ENCODE data around the gene PRKG1. TPM values are rescaled to one million over a fixed set of nuclear protein-coding genes. Genes with fewer than 3 reads are reported as not detected.
"Not testable (repeated sequence)": the region's sequence is repeated elsewhere in the genome, so short reads cannot be mapped to it uniquely, and the experiment has no call there.

The PRKG1 gene
- total RNA-seq, 2 experiments from 2014 or later: not detected

- no peaks in the 10 kb centered on the region for H3K36me3 Mint-ChIP-seq
- no peaks in the 10 kb centered on the region for H3K4me1 Mint-ChIP-seq
- CTCF ChIA-PET: no interaction called here
- no peaks in the 10 kb centered on the region for H3K27me3 Mint-ChIP-seq
- H3K4me3 Mint-ChIP-seq: no peak overlapping the region
- H3K9me3 Mint-ChIP-seq (ENCODE audit: low read depth): no peaks in the 10 kb centered on the region
- ATAC-seq: no peak
- H3K27ac Mint-ChIP-seq: no peak overlapping the region
- no peak for DNase-seq
Measured at GRCh38 chr10:51242393-51242792, 168.1 kb downstream of the PRKG1 start.

GRCh38 chr10:51244309-51244708, 170.0 kb downstream of the PRKG1 start:
- Mint-ChIP-seq H3K4me3 (no peak overlapping the region), H3K36me3 (no peaks in the 10 kb centered on the region), H3K4me1 (no peaks in the 10 kb centered on the region), H3K9me3 (ENCODE audit: low read depth) (no peaks in the 10 kb centered on the region), H3K27me3 (no peaks in the 10 kb centered on the region), H3K27ac (no peak overlapping the region)
- ATAC-seq (no peak), DNase-seq (no peak)
- CTCF ChIA-PET: no interaction called here

GRCh38 chr10:51244748-51245490, 170.6 kb downstream of the PRKG1 start:
- H3K36me3 Mint-ChIP-seq: no peaks in the 10 kb centered on the region
- no peaks in the 10 kb centered on the region for H3K4me1 Mint-ChIP-seq
- no peaks in the 10 kb centered on the region for H3K27me3 Mint-ChIP-seq
- H3K4me3 Mint-ChIP-seq: no peak overlapping the region
- CTCF ChIA-PET: no interaction called here
- H3K9me3 Mint-ChIP-seq (ENCODE audit: low read depth): no peaks in the 10 kb centered on the region
- no peak for ATAC-seq
- no peak overlapping the region for H3K27ac Mint-ChIP-seq
- no peak for DNase-seq

- Mint-ChIP-seq H3K9me3 (ENCODE audit: low read depth) (no peaks in the 10 kb centered on the region), H3K4me3 (no peak overlapping the region), H3K4me1 (no peaks in the 10 kb centered on the region), H3K27me3 (no peaks in the 10 kb centered on the region), H3K27ac (no peak overlapping the region), H3K36me3 (no peaks in the 10 kb centered on the region)
- CTCF ChIA-PET: no interaction called here
- ATAC-seq: no peak
- DNase-seq: no peak
Measured at GRCh38 chr10:51246156-51246555, 171.9 kb downstream of the PRKG1 start.

GRCh38 chr10:51250278-51250920, 176.1 kb downstream of the PRKG1 start:
- Mint-ChIP-seq H3K36me3 (no peaks in the 10 kb centered on the region), H3K4me1 (no peaks in the 10 kb centered on the region), H3K27me3 (peaks cover 4% of the 10 kb centered on the region), H3K27ac (no peak overlapping the region), H3K9me3 (ENCODE audit: low read depth) (no peaks in the 10 kb centered on the region), H3K4me3 (no peak overlapping the region)
- ATAC-seq (no peak), DNase-seq (no peak)
- CTCF ChIA-PET: no interaction called here

- peaks cover 4% of the 10 kb centered on the region for H3K27me3 Mint-ChIP-seq
- H3K27ac Mint-ChIP-seq: no peak overlapping the region
- no peaks in the 10 kb centered on the region for H3K4me1 Mint-ChIP-seq
- H3K36me3 Mint-ChIP-seq: no peaks in the 10 kb centered on the region
- CTCF ChIA-PET: no interaction called here
- DNase-seq (no peak), ATAC-seq (no peak)
- no peaks in the 10 kb centered on the region for H3K9me3 Mint-ChIP-seq (ENCODE audit: low read depth)
- H3K4me3 Mint-ChIP-seq: no peak overlapping the region
Measured at GRCh38 chr10:51251110-51251509, 176.8 kb downstream of the PRKG1 start.

- CTCF ChIA-PET: no interaction called here
- no peak overlapping the region for H3K4me3 Mint-ChIP-seq
- no peaks in the 10 kb centered on the region for H3K9me3 Mint-ChIP-seq (ENCODE audit: low read depth)
- no peak overlapping the region for H3K27ac Mint-ChIP-seq
- H3K36me3 Mint-ChIP-seq: no peaks in the 10 kb centered on the region
- ATAC-seq (no peak), DNase-seq (no peak)
- H3K4me1 Mint-ChIP-seq: no peaks in the 10 kb centered on the region
- peaks cover 4% of the 10 kb centered on the region for H3K27me3 Mint-ChIP-seq
Measured at GRCh38 chr10:51255381-51255780, 181.1 kb downstream of the PRKG1 start.

- no peaks in the 10 kb centered on the region for H3K9me3 Mint-ChIP-seq (ENCODE audit: low read depth)
- CTCF ChIA-PET: no interaction called here
- ATAC-seq (no peak), DNase-seq (no peak)
- peaks cover 3% of the 10 kb centered on the region for H3K27me3 Mint-ChIP-seq
- no peak overlapping the region for H3K4me3 Mint-ChIP-seq
- no peak overlapping the region for H3K27ac Mint-ChIP-seq
- no peaks in the 10 kb centered on the region for H3K36me3 Mint-ChIP-seq
- no peaks in the 10 kb centered on the region for H3K4me1 Mint-ChIP-seq
Measured at GRCh38 chr10:51257511-51258248, 183.4 kb downstream of the PRKG1 start.

- H3K36me3 Mint-ChIP-seq: no peaks in the 10 kb centered on the region
- no peak for ATAC-seq
- H3K27ac Mint-ChIP-seq: no peak overlapping the region
- no peaks in the 10 kb centered on the region for H3K4me1 Mint-ChIP-seq
- H3K27me3 Mint-ChIP-seq: no peaks in the 10 kb centered on the region
- H3K4me3 Mint-ChIP-seq: no peak overlapping the region
- CTCF ChIA-PET: no interaction called here
- no peak for DNase-seq
- no peaks in the 10 kb centered on the region for H3K9me3 Mint-ChIP-seq (ENCODE audit: low read depth)
Measured at GRCh38 chr10:51260376-51260775, 186.1 kb downstream of the PRKG1 start.

GRCh38 chr10:51266496-51266895, 192.2 kb downstream of the PRKG1 start:
- no peak overlapping the region for H3K27ac Mint-ChIP-seq
- H3K4me3 Mint-ChIP-seq: no peak overlapping the region
- DNase-seq: no peak
- H3K27me3 Mint-ChIP-seq: no peaks in the 10 kb centered on the region
- no peaks in the 10 kb centered on the region for H3K4me1 Mint-ChIP-seq
- H3K36me3 Mint-ChIP-seq: no peaks in the 10 kb centered on the region
- H3K9me3 Mint-ChIP-seq (ENCODE audit: low read depth): no peaks in the 10 kb centered on the region
- no peak for ATAC-seq
- CTCF ChIA-PET: no interaction called here

GRCh38 chr10:51267980-51268570, 193.8 kb downstream of the PRKG1 start:
- H3K27me3 Mint-ChIP-seq; H3K27ac Mint-ChIP-seq; H3K36me3 Mint-ChIP-seq; CTCF ChIA-PET; H3K4me3 Mint-ChIP-seq; DNase-seq; H3K4me1 Mint-ChIP-seq; ATAC-seq; H3K9me3 Mint-ChIP-seq (ENCODE audit: low read depth): not testable (repeated sequence)

- CTCF ChIA-PET: no interaction called here
- H3K36me3 Mint-ChIP-seq: no peaks in the 10 kb centered on the region
- H3K27ac Mint-ChIP-seq: no peak overlapping the region
- no peaks in the 10 kb centered on the region for H3K9me3 Mint-ChIP-seq (ENCODE audit: low read depth)
- no peak overlapping the region for H3K4me3 Mint-ChIP-seq
- ATAC-seq (no peak), DNase-seq (no peak)
- no peaks in the 10 kb centered on the region for H3K4me1 Mint-ChIP-seq
- H3K27me3 Mint-ChIP-seq: no peaks in the 10 kb centered on the region
Measured at GRCh38 chr10:51269821-51270220, 195.5 kb downstream of the PRKG1 start.

- Mint-ChIP-seq H3K27ac (no peak overlapping the region), H3K4me1 (no peaks in the 10 kb centered on the region), H3K9me3 (ENCODE audit: low read depth) (no peaks in the 10 kb centered on the region), H3K36me3 (no peaks in the 10 kb centered on the region), H3K27me3 (no peaks in the 10 kb centered on the region), H3K4me3 (no peak overlapping the region)
- CTCF ChIA-PET: no interaction called here
- DNase-seq (no peak), ATAC-seq (no peak)
Measured at GRCh38 chr10:51270936-51271530, 196.7 kb downstream of the PRKG1 start.

All from activated CD8-positive, alpha-beta memory T cell treated with anti-CD3 and anti-CD28 coated beads, Interleukin-2, amount 10 ng/mL, durations not matched to agents 7 days and 5 days (primary cell).